Lung (tissue), 12 donors: ENCODE data around the gene SAMD11. TPM values are rescaled to one million over a fixed set of nuclear protein-coding genes. Genes with fewer than 3 reads are reported as not detected.

Source experiments
- ATAC-seq: fragments of 200-7000 bp; cut with Tn5 transposase; one replicate; pipeline ENCODE4 v1.9.1; 2020; ENCODE audit warnings: moderate number of reproducible peaks; ENCODE audit not compliant: insufficient read depth, low FRiP score
- DNase-seq, 3 donors: peaks; one replicate each; pipeline ENCODE4 v3.0.0-alpha.2; 2013 to 2017
- H3K27ac ChIP-seq, 2 donors: one replicate each; pipeline ENCODE4 v1.5.1; 2013; ENCODE audit warnings: mild to moderate bottlenecking in 2 of 2, moderate library complexity in 2 of 2, control low read depth in 1 of 2, inconsistent platforms in 1 of 2, low read depth in 1 of 2, low read length in 1 of 2
- H3K27me3 ChIP-seq, 3 donors: one replicate each; pipeline ENCODE4 v1.5.1; 2013; ENCODE audit warnings: low read length in 2 of 3; ENCODE audit not compliant: control insufficient read depth in 3 of 3, insufficient read depth in 3 of 3
- H3K36me3 ChIP-seq, 4 donors: one replicate each; pipeline ENCODE4 v1.5.1; 2013; ENCODE audit warnings: low read length in 4 of 4, mild to moderate bottlenecking in 1 of 4, moderate library complexity in 1 of 4; ENCODE audit not compliant: control insufficient read depth in 4 of 4, insufficient read depth in 4 of 4
- H3K4me1 ChIP-seq, 5 donors: one replicate each; pipeline ENCODE4 v1.5.1; 2013; ENCODE audit warnings: low read length in 5 of 5, mild to moderate bottlenecking in 2 of 5, moderate library complexity in 1 of 5; ENCODE audit not compliant: control insufficient read depth in 5 of 5, insufficient read depth in 5 of 5
- H3K4me3 ChIP-seq: one replicate; pipeline ENCODE4 v1.5.1; 2013; ENCODE audit warnings: mild to moderate bottlenecking, control low read depth, moderate library complexity
- H3K9ac ChIP-seq, 2 donors: one replicate each; pipeline ENCODE4 v1.5.1; 2013; ENCODE audit warnings: low read length in 2 of 2, control low read depth in 1 of 2; ENCODE audit not compliant: insufficient read depth in 1 of 2
- H3K9me3 ChIP-seq, 4 donors: one replicate each; pipeline ENCODE4 v1.5.1; 2013; ENCODE audit warnings: low read length in 3 of 4, mild to moderate bottlenecking in 1 of 4, moderate library complexity in 1 of 4; ENCODE audit not compliant: control insufficient read depth in 4 of 4, insufficient read depth in 3 of 4
- WGBS, 2 donors: extraction: QIAGEN DNeasy Blood & Tissue Kit; methylation state at CpG; one replicate each; pipeline ENCODE4 v1.1.7; 2013; 5-methylcytosine and 5-hydroxymethylcytosine counted together
- polyA plus RNA-seq, 2 donors: library from polyadenylated mRNA; stranded (reverse); fragments of 200-250 nt; gene quantifications; one replicate each; pipeline ENCODE4 v1.2.1, GENCODE V29; 2013
- total RNA-seq, 2 donors: library from RNA; depleted of rRNA in 1 of 2; stranded (reverse); fragments of >200 nt in 1 of 2; gene quantifications; one replicate each; pipeline ENCODE4 v1.2.1, GENCODE V29; 2014 to 2021
- TF ChIP-seq, protein P1 (sequence below): IDR thresholded peaks from 2 replicates; pipeline ENCODE4 v1.5.1; 2012; ENCODE audit warnings: mild to moderate bottlenecking; ENCODE audit errors: control extremely low read depth, extremely low read depth
- donor health status: control.
- donor health status: control.
- donor health status: Bipolar disorder and iron deficiency.
- donor health status: healthy.
- donor health status: DM: yes; HTN: yes; CAD: no.

SAMD11 gene
- total and polyA plus RNA-seq, 4 donors = 3.7 to 26.3 (median 5.8) TPM

GRCh38 chr1:965526-966134 lies 41.9 kb downstream of the SAMD11 start:
- Histone ChIP-seq H3K9ac (no peak overlapping the region), H3K9me3 (no peaks in the 10 kb centered on the region), H3K27me3 (peaks cover 0 to 30% (median 16%) of the 10 kb centered on the region in 3 donors), H3K27ac (no peak overlapping the region), H3K4me3 (no peak overlapping the region), H3K36me3 (peaks cover 0 to 9% (median 0%) of the 10 kb centered on the region in 4 donors), H3K4me1 (peaks cover 0 to 18% (median 0%) of the 10 kb centered on the region in 5 donors)
- TF ChIP-seq, protein P1, sequence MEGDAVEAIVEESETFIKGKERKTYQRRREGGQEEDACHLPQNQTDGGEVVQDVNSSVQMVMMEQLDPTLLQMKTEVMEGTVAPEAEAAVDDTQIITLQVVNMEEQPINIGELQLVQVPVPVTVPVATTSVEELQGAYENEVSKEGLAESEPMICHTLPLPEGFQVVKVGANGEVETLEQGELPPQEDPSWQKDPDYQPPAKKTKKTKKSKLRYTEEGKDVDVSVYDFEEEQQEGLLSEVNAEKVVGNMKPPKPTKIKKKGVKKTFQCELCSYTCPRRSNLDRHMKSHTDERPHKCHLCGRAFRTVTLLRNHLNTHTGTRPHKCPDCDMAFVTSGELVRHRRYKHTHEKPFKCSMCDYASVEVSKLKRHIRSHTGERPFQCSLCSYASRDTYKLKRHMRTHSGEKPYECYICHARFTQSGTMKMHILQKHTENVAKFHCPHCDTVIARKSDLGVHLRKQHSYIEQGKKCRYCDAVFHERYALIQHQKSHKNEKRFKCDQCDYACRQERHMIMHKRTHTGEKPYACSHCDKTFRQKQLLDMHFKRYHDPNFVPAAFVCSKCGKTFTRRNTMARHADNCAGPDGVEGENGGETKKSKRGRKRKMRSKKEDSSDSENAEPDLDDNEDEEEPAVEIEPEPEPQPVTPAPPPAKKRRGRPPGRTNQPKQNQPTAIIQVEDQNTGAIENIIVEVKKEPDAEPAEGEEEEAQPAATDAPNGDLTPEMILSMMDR = no peak
- 75 to 78% methylated on average over 26 of the region's 26 CpGs for WGBS, 2 donors
- ATAC-seq = no peak
- no peak for DNase-seq

- DNase-seq (no peak), ATAC-seq (peak; percentile 63)
- Histone ChIP-seq H3K36me3 (peaks cover 0 to 9% (median 0%) of the 10 kb centered on the region in 4 donors), H3K4me3 (peak within 1 kb of the TSS; percentile 59), H3K9ac (no peak within 1 kb of the TSS), H3K4me1 (peaks cover 0 to 16% (median 0%) of the 10 kb centered on the region in 5 donors), H3K9me3 (no peaks in the 10 kb centered on the region), H3K27me3 (peaks cover 0 to 35% (median 16%) of the 10 kb centered on the region in 3 donors), H3K27ac (peak within 1 kb of the TSS in 1 of 2 donors; percentile 49)
- TF ChIP-seq, protein P1 = no peak
- WGBS, 2 donors = 3 to 5% methylated on average over 29 to 31 of the region's 31 CpGs
Observed at GRCh38 chr1:966135-966703, 42.5 kb downstream of the SAMD11 start, which contains the start of gene PLEKHN1. Gene PLEKHN1, plus strand, starts transcription at chr1:966482. Its CDS starts 50 bp downstream, at chr1:966532.

DNA sequence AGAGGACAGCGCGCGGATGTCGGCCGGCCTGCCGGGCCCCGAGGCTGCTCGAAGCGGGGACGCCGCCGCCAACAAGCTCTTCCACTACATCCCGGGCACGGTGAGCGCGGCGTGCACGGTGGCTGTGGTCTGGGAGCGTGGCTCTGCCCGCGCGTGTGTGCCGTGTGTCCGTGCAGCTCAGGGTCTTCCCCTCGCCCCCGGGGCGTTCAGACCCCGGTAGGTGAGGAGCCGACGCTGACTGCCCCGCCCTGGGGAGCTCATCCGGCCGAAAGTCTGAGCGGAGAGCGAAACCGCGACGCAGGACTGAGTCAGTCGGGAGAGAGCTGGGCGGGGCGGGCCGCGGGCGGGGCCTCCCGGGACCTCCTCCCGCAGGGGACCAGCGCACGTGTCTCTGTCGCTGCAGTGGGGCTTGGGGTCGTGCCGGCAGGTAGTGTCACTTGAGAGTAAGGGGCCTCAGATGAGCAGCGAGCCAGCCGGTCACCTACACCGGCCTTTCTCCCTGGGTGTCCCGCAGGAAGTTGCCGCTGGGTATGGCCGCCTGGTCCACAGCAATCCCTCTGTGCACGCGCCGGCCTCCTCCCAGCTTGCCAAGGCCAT lies 43.1 kb downstream of the SAMD11 start:
- 1% methylated on average over 48 to 60 of the region's 60 CpGs for WGBS, 2 donors

More for the DNA sequence above, 43.1 kb downstream of the SAMD11 start:
- H3K27me3 ChIP-seq = peaks cover 0 to 41% (median 16%) of the 10 kb centered on the region in 3 donors
- no peak overlapping the region for H3K9ac ChIP-seq
- TF ChIP-seq, protein P1 = no peak
- H3K4me3 ChIP-seq = peak overlapping the region; percentile 59
- H3K36me3 ChIP-seq = peaks cover 0 to 9% (median 0%) of the 10 kb centered on the region in 4 donors
- peak; percentile 35 to 59 (median 57) for DNase-seq
- peak; percentile 85 for ATAC-seq
- peaks cover 0 to 13% (median 0%) of the 10 kb centered on the region in 5 donors for H3K4me1 ChIP-seq
- H3K27ac ChIP-seq = peak overlapping the region in 1 of 2 donors; percentile 49
- H3K9me3 ChIP-seq = no peaks in the 10 kb centered on the region
